Pancreas (tissue), 10 donors: ENCODE data around the gene FPR3. TPM values are rescaled to one million over a fixed set of nuclear protein-coding genes. Genes with fewer than 3 reads are reported as not detected.

Source experiments
- ATAC-seq, 4 donors: fragments of 200-7000 bp; cut with Tn5 transposase; one replicate each; pipeline versions ENCODE4 v1.8.0 to v1.9.1; 2020; ENCODE audit warnings: mild to moderate bottlenecking in 4 of 4, moderate library complexity in 4 of 4
- DNase-seq, 6 donors: peaks; one replicate each; pipeline ENCODE4 v3.0.0-alpha.2; 2020
- FAIRE-seq: peaks from 2 replicates; lab custom pipeline; 2012; peaks lifted over from hg19 to GRCh38; lab: Jason Lieb, UNC
- H3K27ac ChIP-seq, 4 donors: fragments of 200-600 bp; sonication (generic); 1 replicate in 3 of 4; 2 replicates in 1 of 4; pipeline versions ENCODE4 v1.5.0 to v1.8.0; 2020
- H3K27me3 ChIP-seq, 4 donors: fragments of 200-600 bp; one replicate each; pipeline ENCODE4 v1.8.0; 2021
- H3K36me3 ChIP-seq, 3 donors: fragments of 200-600 bp; sonication (generic) in 1 of 3; one replicate each; pipeline versions ENCODE4 v1.5.0 to v1.8.0; 2020 to 2021
- H3K4me1 ChIP-seq, 3 donors: fragments of 200-600 bp; one replicate each; pipeline ENCODE4 v1.8.0; 2021
- H3K4me3 ChIP-seq, 4 donors: fragments of 200-600 bp; sonication (generic) in 2 of 4; one replicate each; pipeline versions ENCODE4 v1.5.0 to v1.8.0; 2020 to 2021
- H3K9me3 ChIP-seq, 4 donors: fragments of 200-600 bp; one replicate each; pipeline ENCODE4 v1.8.0; 2021
- WGBS, 2 donors: extraction: QIAGEN DNeasy Blood & Tissue Kit; methylation state at CpG; one replicate each; pipeline ENCODE4 v1.1.7; 2013; 5-methylcytosine and 5-hydroxymethylcytosine counted together
- intact Hi-C, 3 donors: fragments of 100-400 bp; cut with DNase I; formaldehyde crosslinking; loops; one replicate each; pipeline versions ENCODE4 v1.11.1 to v1.14.2; 2022
- polyA plus RNA-seq, 2 donors: library from polyadenylated mRNA; stranded (reverse); fragments of 200-250 nt; gene quantifications; one replicate each; pipeline ENCODE4 v1.2.3, GENCODE V29; 2013
- total RNA-seq, 6 donors: library from RNA; stranded (reverse); fragmentation: NEBNext Ultra II Directional in 4 of 6; extraction: Animal tissue kit (Norgen Biotek cat#: 25700) in 4 of 6; gene quantifications; one replicate each; pipeline versions ENCODE4 v1.2.1 to v1.2.4, GENCODE V29; 2021 to 2023
- TF ChIP-seq, protein P1 (sequence below), 4 donors: fragments of 200-600 bp; sonication (generic) in 3 of 4; IDR thresholded peaks; one replicate each; pipeline versions ENCODE4 v1.5.0 to v1.8.0; 2021; ENCODE audit warnings: antibody characterized with exemption in 4 of 4
- donor health status: healthy with polysubstance abuse.
- donor health status: DM: no; HTN: no; CAD: no; lungs with moderate emphysema.
- donor health status: DM: no; HTN: no; CAD: no.
- donor health status: control.
- donor health status: control.
- donor health status: Bipolar disorder and iron deficiency.
- donor health status: DM: yes; HTN: yes; CAD: no.
- donor health status: DM: no; HTN: no; CAD: no.
- donor health status: DM: no; HTN: no; CAD: no.
- donor health status: DM: yes; HTN: yes; CAD: no.

Gene FPR3
- total and polyA plus RNA-seq, 8 donors: 0.32 to 10.4 (median 0.62) TPM

DNA sequence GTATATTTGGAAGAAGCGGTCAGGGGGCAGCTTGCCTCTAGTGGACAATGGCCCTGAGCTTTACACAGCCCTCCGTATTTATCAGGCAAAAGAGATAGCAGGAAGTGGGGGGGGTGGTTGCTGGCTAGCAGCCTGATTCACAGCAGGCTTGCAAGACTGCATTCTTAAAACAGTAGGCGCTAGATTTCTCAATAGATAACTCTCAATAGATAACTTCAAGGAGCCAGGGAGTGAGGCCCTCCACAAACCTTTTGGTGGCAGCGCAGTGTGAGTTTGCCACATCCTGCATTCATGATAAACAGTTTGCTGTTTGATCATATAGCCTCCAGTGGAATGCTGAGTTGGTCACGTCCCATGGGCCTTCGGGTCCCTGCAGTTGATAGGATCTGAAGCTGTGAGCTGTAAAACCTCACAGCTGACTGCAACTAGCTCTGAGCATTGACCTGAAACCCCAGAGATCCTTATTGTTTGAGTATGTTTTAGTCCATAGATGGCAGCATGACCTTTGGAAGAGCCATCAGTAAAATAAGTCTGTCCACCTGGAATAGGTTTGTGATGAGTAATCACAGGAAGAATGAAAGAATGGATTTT, 12.2 kb downstream of the FPR3 start:
- intact Hi-C loops: no loop called here
- Histone ChIP-seq H3K4me1 (no peaks in the 10 kb centered on the region), H3K9me3 (no peaks in the 10 kb centered on the region), H3K27me3 (no peaks in the 10 kb centered on the region), H3K36me3 (no peaks in the 10 kb centered on the region), H3K4me3 (no peak overlapping the region), H3K27ac (no peak overlapping the region)
- no peak for FAIRE-seq
- DNase-seq: no peak
- peak in 1 of 4 donors; percentile 44 for ATAC-seq
- TF ChIP-seq, protein P1, sequence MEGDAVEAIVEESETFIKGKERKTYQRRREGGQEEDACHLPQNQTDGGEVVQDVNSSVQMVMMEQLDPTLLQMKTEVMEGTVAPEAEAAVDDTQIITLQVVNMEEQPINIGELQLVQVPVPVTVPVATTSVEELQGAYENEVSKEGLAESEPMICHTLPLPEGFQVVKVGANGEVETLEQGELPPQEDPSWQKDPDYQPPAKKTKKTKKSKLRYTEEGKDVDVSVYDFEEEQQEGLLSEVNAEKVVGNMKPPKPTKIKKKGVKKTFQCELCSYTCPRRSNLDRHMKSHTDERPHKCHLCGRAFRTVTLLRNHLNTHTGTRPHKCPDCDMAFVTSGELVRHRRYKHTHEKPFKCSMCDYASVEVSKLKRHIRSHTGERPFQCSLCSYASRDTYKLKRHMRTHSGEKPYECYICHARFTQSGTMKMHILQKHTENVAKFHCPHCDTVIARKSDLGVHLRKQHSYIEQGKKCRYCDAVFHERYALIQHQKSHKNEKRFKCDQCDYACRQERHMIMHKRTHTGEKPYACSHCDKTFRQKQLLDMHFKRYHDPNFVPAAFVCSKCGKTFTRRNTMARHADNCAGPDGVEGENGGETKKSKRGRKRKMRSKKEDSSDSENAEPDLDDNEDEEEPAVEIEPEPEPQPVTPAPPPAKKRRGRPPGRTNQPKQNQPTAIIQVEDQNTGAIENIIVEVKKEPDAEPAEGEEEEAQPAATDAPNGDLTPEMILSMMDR (IDR thresholded peaks at IDR 0.05): no peak
- 33 to 52% methylated on average over 6 of the region's 6 CpGs for WGBS, 2 donors

DNA sequence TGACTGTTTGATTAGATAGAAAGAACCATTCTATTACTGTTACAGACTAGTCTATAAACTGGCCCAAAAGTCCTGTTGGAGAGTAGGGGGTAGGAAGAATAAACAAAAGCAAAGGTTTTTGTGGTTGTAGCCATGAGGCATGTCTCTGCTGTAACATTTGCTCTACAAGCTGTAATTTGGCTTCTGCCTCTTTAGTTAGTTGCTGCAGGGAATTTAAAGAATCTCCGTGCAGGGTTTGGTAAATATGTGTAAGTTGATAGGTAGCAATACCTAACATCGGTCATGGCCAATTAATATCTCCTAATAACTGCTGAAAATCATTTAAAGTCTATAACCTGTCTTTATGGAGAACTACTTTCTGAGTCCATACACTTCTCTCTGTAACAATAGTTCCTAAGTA, 13.0 kb downstream of the FPR3 start:
- no peaks in the 10 kb centered on the region for H3K4me1 ChIP-seq
- DNase-seq (no peak), FAIRE-seq (no peak), ATAC-seq (no peak)
- H3K27me3 ChIP-seq: no peaks in the 10 kb centered on the region
- no peak overlapping the region for H3K27ac ChIP-seq
- no peaks in the 10 kb centered on the region for H3K36me3 ChIP-seq
- no peaks in the 10 kb centered on the region for H3K9me3 ChIP-seq
- intact Hi-C loops: no loop called here
- H3K4me3 ChIP-seq: no peak overlapping the region
- 45 to 63% methylated on average over 2 of the region's 2 CpGs for WGBS, 2 donors
- TF ChIP-seq, protein P1 (IDR thresholded peaks at IDR 0.05): no peak

DNA sequence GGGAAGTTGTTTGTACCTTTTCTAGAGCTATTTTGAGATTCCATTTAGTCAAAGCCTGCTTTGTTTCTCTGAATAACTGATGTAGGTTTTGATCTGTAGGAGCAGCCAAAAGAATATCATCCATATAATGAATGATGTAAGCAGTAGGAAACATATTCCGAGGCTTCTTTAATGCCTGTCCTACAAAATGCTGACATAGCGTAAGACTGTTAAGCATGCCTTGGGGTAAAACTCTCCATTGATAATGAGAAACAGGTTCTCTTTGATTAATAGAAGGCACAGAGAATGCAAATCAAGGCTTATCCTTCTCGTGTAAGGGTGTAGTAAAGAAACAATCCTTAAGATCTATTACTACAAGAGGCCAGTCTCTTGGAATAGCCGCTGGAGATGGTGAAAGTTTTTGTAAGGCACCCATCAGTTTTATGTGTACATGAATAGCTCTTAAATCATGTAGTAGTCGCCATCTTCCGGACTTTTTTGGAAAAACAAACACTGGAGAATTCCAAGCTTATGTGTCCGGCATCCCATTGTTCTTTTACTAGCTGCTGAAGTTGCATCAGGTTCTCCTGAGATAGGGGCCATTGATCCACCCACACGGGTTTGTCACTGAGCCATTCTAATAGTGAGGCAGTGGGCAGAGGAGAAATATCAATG, 13.5 kb downstream of the FPR3 start:
- no peak for DNase-seq
- Histone ChIP-seq H3K9me3 (no peaks in the 10 kb centered on the region), H3K36me3 (no peaks in the 10 kb centered on the region), H3K4me1 (no peaks in the 10 kb centered on the region), H3K27ac (no peak overlapping the region), H3K4me3 (no peak overlapping the region), H3K27me3 (no peaks in the 10 kb centered on the region)
- ATAC-seq: no peak
- WGBS, 2 donors: 57 to 66% methylated on average over 8 of the region's 8 CpGs
- intact Hi-C loops: no loop called here
- no peak for FAIRE-seq
- TF ChIP-seq, protein P1 (IDR thresholded peaks at IDR 0.05): no peak

DNA sequence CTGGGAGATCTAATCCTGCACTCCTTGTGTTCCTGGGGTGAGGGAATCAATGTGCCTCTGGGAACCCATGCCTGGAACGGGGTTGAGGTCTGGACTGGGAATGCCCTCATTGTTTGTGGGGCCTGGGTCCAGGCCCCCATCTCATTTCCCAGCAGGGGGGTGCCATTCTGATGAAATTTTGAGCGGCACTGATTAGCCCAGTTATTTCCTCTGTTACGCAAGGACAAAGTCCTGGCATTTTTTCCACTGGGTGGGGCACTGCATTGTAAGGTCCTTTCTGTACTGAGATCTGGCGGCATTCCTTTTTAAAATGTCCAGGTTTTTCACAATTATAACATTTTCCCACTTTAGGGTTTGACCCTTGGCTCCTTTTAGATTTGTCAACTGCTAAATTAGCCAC, 14.8 kb downstream of the FPR3 start:
- Histone ChIP-seq H3K4me1 (no peaks in the 10 kb centered on the region), H3K27me3 (no peaks in the 10 kb centered on the region), H3K9me3 (no peaks in the 10 kb centered on the region), H3K36me3 (no peaks in the 10 kb centered on the region), H3K27ac (no peak overlapping the region), H3K4me3 (no peak overlapping the region)
- intact Hi-C loops: no loop called here
- DNase-seq (no peak), ATAC-seq (no peak), FAIRE-seq (no peak)
- TF ChIP-seq, protein P1 (IDR thresholded peaks at IDR 0.05): no peak
- WGBS, 2 donors: 60 to 68% methylated on average over 4 of the region's 4 CpGs

DNA sequence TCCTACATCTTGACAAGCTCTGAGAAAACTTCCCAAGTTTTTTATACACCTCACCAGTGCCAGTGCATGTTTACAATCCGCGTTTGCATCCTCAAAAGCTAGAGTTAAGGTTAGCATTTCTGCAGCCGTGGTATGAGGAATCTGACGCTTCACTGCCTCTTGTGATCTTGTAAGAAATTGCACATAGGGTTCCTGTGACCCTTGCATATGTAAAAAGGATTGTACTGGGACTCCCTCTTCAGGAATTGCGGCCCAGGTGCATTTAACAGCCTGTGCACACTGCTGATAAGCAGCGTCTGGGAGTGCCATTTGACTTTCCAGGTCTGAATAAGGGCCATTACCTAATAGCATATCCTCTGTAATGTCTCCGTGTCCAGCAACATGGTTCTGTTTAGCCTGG, 15.3 kb downstream of the FPR3 start:
- ATAC-seq (no peak), DNase-seq (no peak), FAIRE-seq (no peak)
- 50 to 59% methylated on average over 7 of the region's 7 CpGs for WGBS, 2 donors
- intact Hi-C loops: no loop called here
- no peaks in the 10 kb centered on the region for H3K9me3 ChIP-seq
- H3K4me1 ChIP-seq: no peaks in the 10 kb centered on the region
- no peak overlapping the region for H3K27ac ChIP-seq
- H3K4me3 ChIP-seq: no peak overlapping the region
- no peaks in the 10 kb centered on the region for H3K36me3 ChIP-seq
- H3K27me3 ChIP-seq: no peaks in the 10 kb centered on the region
- TF ChIP-seq, protein P1 (IDR thresholded peaks at IDR 0.05): no peak
